Upper lobe of right lung (tissue), 1 donor: ENCODE data around the gene SAG. TPM values are rescaled to one million over a fixed set of nuclear protein-coding genes. Genes with fewer than 3 reads are reported as not detected.

Source experiments
- ATAC-seq: fragments of 200-7000 bp; cut with Tn5 transposase; one replicate; pipeline ENCODE4 v1.9.1; 2020; ENCODE audit warnings: mild to moderate bottlenecking, moderate library complexity
- DNase-seq: peaks from one replicate; pipeline ENCODE4 v3.0.0-alpha.2; 2020
- H3K27ac ChIP-seq: fragments of 200-600 bp; one replicate; pipeline ENCODE4 v1.8.0; 2022
- H3K27me3 ChIP-seq: fragments of 200-600 bp; one replicate; pipeline ENCODE4 v1.8.0; 2022; ENCODE audit warnings: mild to moderate bottlenecking
- H3K36me3 ChIP-seq: fragments of 200-600 bp; one replicate; pipeline ENCODE4 v1.8.0; 2022
- H3K4me1 ChIP-seq: fragments of 200-600 bp; one replicate; pipeline ENCODE4 v1.8.0; 2022
- H3K4me3 ChIP-seq: fragments of 200-600 bp; one replicate; pipeline ENCODE4 v1.8.0; 2022; ENCODE audit warnings: mild to moderate bottlenecking
- H3K9me3 ChIP-seq: fragments of 200-600 bp; one replicate; pipeline ENCODE4 v1.8.0; 2022
- CTCF ChIP-seq: fragments of 200-600 bp; IDR thresholded peaks from one replicate; pipeline ENCODE4 v1.8.0; 2022; ENCODE audit warnings: antibody characterized with exemption
- intact Hi-C: fragments of 100-400 bp; cut with DNase I; formaldehyde crosslinking; loops from one replicate; pipeline ENCODE4 v1.11.0; 2022
- total RNA-seq: library from RNA; stranded (reverse); fragmentation: NEBNext Ultra II Directional; extraction: Animal tissue kit (Norgen Biotek cat#: 25700); gene quantifications from one replicate; pipeline ENCODE4 v1.2.1, GENCODE V29; 2021
- donor health status: DM: no; HTN: yes; CAD: no; lungs with severe emphysema.

The SAG gene
- total RNA-seq, 1 donor from 2014 or later, result not detected

GRCh38 chr2:233368756-233369155 is 61.1 kb downstream of the SAG start:
- peaks cover 15% of the 10 kb centered on the region for H3K4me1 ChIP-seq
- ATAC-seq, result peak; percentile 36
- H3K4me3 ChIP-seq, result no peak overlapping the region
- TF ChIP-seq CTCF, result no peak
- H3K27me3 ChIP-seq, result no peaks in the 10 kb centered on the region
- intact Hi-C loops, result no loop called here
- no peak overlapping the region for H3K27ac ChIP-seq
- H3K36me3 ChIP-seq, result no peaks in the 10 kb centered on the region
- no peak for DNase-seq
- no peaks in the 10 kb centered on the region for H3K9me3 ChIP-seq

- DNase-seq, result no peak
- H3K27me3 ChIP-seq, result no peaks in the 10 kb centered on the region
- H3K9me3 ChIP-seq, result no peaks in the 10 kb centered on the region
- H3K4me3 ChIP-seq, result no peak overlapping the region
- ATAC-seq, result no peak
- no peak for TF ChIP-seq CTCF
- peaks cover 15% of the 10 kb centered on the region for H3K4me1 ChIP-seq
- no peak overlapping the region for H3K27ac ChIP-seq
- no peaks in the 10 kb centered on the region for H3K36me3 ChIP-seq
- intact Hi-C loops, result no loop called here
These were observed 61.8 kb downstream of the SAG start for GRCh38 chr2:233369462-233369861.

- Histone ChIP-seq H3K9me3 (no peaks in the 10 kb centered on the region), H3K27me3 (no peaks in the 10 kb centered on the region), H3K27ac (no peak overlapping the region), H3K4me3 (no peak overlapping the region), H3K36me3 (no peaks in the 10 kb centered on the region), H3K4me1 (peaks cover 15% of the 10 kb centered on the region)
- ATAC-seq (no peak), DNase-seq (no peak)
- no peak for TF ChIP-seq CTCF
- intact Hi-C loops, result no loop called here
These were observed 62.5 kb downstream of the SAG start for GRCh38 chr2:233369897-233370685.

- intact Hi-C loops, result no loop called here
- ATAC-seq, result no peak
- H3K4me1 ChIP-seq, result peaks cover 15% of the 10 kb centered on the region
These were observed 64.0 kb downstream of the SAG start for GRCh38 chr2:233371641-233372040.

GRCh38 chr2:233372855-233373254 is 65.2 kb downstream of the SAG start:
- ATAC-seq (no peak), DNase-seq (no peak)
- Histone ChIP-seq H3K9me3 (no peaks in the 10 kb centered on the region), H3K27me3 (no peaks in the 10 kb centered on the region), H3K4me3 (no peak overlapping the region), H3K36me3 (no peaks in the 10 kb centered on the region), H3K27ac (no peak overlapping the region), H3K4me1 (peaks cover 15% of the 10 kb centered on the region)
- intact Hi-C loops, result no loop called here
- TF ChIP-seq CTCF, result no peak

More at GRCh38 chr2:233371641-233372040, 64.0 kb downstream of the SAG start:
- Histone ChIP-seq H3K27ac (no peak overlapping the region), H3K36me3 (no peaks in the 10 kb centered on the region), H3K27me3 (no peaks in the 10 kb centered on the region), H3K9me3 (no peaks in the 10 kb centered on the region), H3K4me3 (no peak overlapping the region)
- no peak for DNase-seq
- no peak for TF ChIP-seq CTCF
